Measurements from ENCODE around the gene AUH. TPM values are rescaled to one million over a fixed set of nuclear protein-coding genes. Genes with fewer than 3 reads are reported as not detected.

The AUH gene
- total and polyA plus RNA-seq, 9 of the 15 experiments (the other 6 are each of a cell fraction or from before 2014, with no cell fraction given): 3.4 to 29.0 (median 10.1) TPM

- H3K4me1 ChIP-seq (replicated peaks in 1 of 2; ENCODE audit: control insufficient read depth in 2 of 2, insufficient read depth in 2 of 2, low read length in 2 of 2): peaks cover 0 to 19% of the 10 kb centered on the region in 2 experiments; a peak in 3 of 5 replicates
- TF ChIP-seq GTF2E2 (tag; IDR thresholded peaks at IDR 0.05) (no peak), ZNF76 (CRISPR knock-in tag; IDR thresholded peaks at IDR 0.05; ENCODE audit: borderline replicate concordance) (no peak), RBM15 (IDR thresholded peaks at IDR 0.05; ENCODE audit: insufficient read depth, low read length) (no peak), CHD7 (IDR thresholded peaks at IDR 0.05; ENCODE audit: low read depth, low read length) (no peak), TEAD2 (tag; IDR thresholded peaks at IDR 0.05) (no peak), THAP7 (CRISPR knock-in tag; IDR thresholded peaks at IDR 0.05) (no peak), ZNF282 (CRISPR knock-in tag; IDR thresholded peaks at IDR 0.05) (no peak), KDM5B (IDR thresholded peaks at IDR 0.05; ENCODE audit: insufficient replicate concordance, low read depth, low read length) (no peak)
- no peak overlapping the region for H3K27ac ChIP-seq (ENCODE audit: extremely low read depth, low read depth, low read length)
- ChIA-PET CTCF (ENCODE audit: low intra/inter-chr PET ratio) (no interaction called here), POLR2A (interaction anchor here (0.5 kb wide), 1 partner anchor 136 kb away, joined by 3 read pairs; no protein-coding TSS in a partner anchor)
- intact Hi-C loops (cut with micrococcal nuclease) (no loop called here), in situ Hi-C loops (cut with MboI) (no loop called here)
- DNase-seq (ENCODE audit: extremely low read depth in 1 of 4, low spot score in 3 of 4) (no peak), FAIRE-seq (no peak), ATAC-seq (no peak)
- H2AFZ ChIP-seq (ENCODE audit: low read depth, low read length): no peak overlapping the region
- no peaks in the 10 kb centered on the region for H4K20me1 ChIP-seq (replicated peaks; ENCODE audit: control insufficient read depth, insufficient read depth, low read length)
- 69% methylated on average over 2 of the region's 2 CpGs for WGBS (ENCODE audit: insufficient coverage, low coverage, missing lambda C conversion rate)
- H3K4me3 ChIP-seq: no peak overlapping the region
- H3K27me3 ChIP-seq (ENCODE audit: control insufficient read depth in 2 of 2, insufficient read depth in 2 of 2, low read length in 2 of 2): no peaks in the 10 kb centered on the region
- H3K36me3 ChIP-seq (ENCODE audit: control insufficient read depth, insufficient read depth, low read length): no peaks in the 10 kb centered on the region
- no peak overlapping the region for H3K4me2 ChIP-seq (ENCODE audit: insufficient read depth, low read length)
- no TSS peak for BruUV-seq (replicated peaks)
- H3K9ac ChIP-seq (ENCODE audit: insufficient read depth in 1 of 2, low read depth in 2 of 2, low read length in 2 of 2): no peak overlapping the region
- peaks cover 3% of the 10 kb centered on the region for H3K9me1 ChIP-seq (ENCODE audit: control insufficient read depth, insufficient read depth, low read length)
- no peaks in the 10 kb centered on the region for H3K79me2 ChIP-seq (ENCODE audit: control insufficient read depth, insufficient read depth, low read length)
- no peaks in the 10 kb centered on the region for H3K9me3 ChIP-seq (replicated peaks; ENCODE audit: control insufficient read depth, insufficient read depth, low read depth, low read length)
Observed at GRCh38 chr9:91243029-91243428, 118.7 kb downstream of the AUH start.

Data from K562 (cell line).